NCI-H2107 treated with DMSO at 0.1 percent for 48 hours (cell line): ENCODE results near the gene RPL18A.
A peak's percentile ranks its signal among the peaks of the same experiment; 100 is the strongest.

Experiments used
- DNase-seq: peaks from one replicate; lab custom pipeline; 2025; ENCODE audit not compliant: unreplicated experiment; lab: John Stamatoyannopoulos, UW

RPL18A gene

DNA sequence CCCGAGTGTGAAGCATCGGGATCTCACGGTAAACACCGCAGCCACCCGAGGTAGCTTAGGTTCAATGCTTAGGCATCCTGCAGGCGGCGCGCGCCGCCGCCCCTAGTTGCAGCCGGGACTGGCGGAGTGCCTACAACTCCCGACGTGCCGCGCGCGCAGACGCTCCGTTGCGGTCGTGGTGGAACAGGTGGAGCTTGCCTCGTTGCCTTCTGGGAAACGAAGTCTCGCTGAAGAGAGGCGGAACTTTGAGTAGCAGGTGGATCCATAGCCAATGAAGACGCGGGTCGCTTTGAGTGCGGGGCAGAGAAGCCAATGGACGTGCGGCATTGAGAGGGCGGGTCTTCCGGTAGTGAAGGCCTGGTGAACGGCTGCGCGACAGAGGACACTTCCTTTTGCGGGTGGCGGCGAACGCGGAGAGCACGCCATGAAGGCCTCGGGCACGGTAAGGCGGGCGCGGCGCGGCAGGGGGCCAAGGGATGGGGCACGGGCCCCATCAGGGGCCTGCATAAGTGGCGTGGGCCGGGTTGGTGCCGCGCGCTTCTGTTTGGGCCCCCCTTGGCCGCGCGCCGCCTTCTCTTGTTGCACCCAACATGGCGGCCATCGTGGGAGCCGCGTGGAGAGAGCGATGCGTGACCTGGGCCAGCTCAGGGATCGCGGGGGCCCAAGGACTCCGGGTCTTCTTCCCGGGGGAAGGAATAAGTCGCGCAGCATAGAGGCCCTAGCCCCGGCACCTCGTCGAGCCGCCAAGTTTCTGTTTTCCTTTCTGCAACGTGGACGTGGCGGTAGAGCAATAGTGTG lies at the start of gene RPL18A:
Gene RPL18A (plus strand): TSS at position 378 of the 798 bp plus-strand sequence. CDS start 47 bp downstream, at position 425.
- DNase-seq = peak; percentile 98

DNA sequence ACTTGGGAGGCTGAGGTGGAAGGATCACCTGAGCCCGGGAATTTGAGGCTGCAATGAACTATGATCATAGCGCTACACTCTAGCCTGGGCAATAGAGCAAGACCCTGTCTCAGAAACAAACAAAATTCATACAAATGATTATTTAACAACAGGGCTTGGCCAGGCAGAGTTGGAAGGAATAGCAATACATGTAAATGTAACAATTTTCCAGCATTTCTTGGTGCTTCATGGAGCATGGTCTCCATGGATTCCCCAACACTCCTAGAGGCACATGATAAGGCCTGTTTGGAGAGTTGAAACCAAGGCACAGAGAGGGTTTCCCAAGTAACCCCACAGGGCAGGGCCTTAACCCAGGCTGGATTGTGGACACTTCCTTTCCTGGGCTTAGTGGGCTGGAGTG lies 48.6 kb upstream of the RPL18A start:
- DNase-seq = no peak

DNA sequence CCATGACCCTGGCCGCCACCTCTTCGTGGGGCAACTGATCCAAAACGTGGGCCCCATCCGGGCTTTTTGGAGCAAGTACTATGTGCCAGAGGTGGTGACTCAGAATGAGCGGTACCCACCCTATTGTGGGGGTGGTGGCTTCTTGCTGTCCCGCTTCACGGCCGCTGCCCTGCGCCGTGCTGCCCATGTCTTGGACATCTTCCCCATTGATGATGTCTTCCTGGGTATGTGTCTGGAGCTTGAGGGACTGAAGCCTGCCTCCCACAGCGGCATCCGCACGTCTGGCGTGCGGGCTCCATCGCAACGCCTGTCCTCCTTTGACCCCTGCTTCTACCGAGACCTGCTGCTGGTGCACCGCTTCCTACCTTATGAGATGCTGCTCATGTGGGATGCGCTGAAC lies 48.0 kb upstream of the RPL18A start:
- DNase-seq = no peak

DNA sequence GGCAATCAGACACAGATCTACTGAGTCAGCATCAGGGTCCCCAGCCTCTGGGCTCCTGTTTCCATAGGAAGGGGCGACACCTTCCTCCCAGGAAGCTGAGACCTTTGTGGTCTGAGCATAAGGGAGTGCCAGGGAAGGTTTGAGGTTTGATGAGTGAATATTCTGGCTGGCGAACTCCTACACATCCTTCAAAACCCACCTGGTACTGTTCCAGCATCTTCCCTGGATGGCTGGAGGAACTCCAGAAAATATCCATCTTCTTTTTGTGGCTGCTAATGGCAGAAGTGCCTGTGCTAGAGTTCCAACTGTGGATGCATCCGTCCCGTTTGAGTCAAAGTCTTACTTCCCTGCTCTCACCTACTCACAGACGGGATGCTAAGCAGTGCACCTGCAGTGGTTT lies 47.6 kb upstream of the RPL18A start:
- no peak for DNase-seq

DNA sequence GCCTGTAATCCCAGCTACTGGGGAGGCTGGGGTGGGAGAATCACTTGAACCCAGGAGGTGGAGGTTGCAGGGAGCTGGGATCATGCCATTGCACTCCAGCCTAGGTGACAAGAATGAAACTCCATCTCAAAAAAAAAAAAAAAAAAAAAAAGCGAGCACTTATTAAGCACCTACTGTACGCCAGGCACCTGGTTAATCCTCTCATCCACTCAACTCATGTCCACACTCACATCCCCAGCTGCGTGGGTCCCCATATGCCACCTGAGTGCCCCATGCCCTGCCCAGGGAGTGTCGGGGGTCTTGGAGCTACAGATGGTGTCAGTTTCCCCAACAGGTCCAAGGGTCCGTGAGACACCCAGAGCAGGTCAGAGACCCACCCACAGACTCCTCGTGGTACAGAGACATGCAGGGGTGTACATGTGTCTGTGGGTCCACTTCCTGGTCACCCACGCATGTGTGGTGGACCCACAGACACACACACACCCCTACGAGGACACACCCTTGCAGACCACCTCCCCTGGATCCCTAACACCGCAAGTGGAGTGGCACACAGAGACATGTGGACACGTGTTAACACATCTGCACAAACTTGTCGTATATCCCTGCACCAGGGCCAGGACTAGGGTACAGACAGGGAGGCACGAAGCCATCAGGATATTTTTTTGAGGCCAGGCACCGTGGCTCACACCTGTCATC lies 41.9 kb upstream of the RPL18A start:
- DNase-seq = no peak

DNA sequence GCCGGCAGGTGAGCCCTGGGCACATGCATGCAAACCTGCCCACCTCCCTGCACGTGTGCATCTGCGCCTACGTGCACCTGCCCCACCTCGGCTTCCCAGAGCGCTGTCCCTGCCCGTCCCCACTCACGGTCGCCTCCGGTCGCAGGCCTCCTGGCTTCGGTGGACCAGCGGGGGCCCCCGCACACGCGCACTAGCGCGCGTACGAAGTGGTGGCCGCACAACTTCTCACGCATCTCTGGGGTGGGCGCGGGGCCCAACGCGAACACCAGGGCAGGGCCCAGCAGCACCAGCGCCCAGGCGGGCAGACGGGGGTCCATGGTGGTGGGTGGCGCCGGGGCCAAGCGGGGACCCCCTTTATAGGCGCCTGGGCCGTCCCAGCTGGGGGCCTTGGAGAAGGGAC lies 38.5 kb upstream of the RPL18A start, which contains the start of gene INSL3:
Gene INSL3 (minus strand): TSS at position 330 of the 400 bp plus-strand sequence. CDS start 13 bp downstream, at position 317.
- DNase-seq = no peak

DNA sequence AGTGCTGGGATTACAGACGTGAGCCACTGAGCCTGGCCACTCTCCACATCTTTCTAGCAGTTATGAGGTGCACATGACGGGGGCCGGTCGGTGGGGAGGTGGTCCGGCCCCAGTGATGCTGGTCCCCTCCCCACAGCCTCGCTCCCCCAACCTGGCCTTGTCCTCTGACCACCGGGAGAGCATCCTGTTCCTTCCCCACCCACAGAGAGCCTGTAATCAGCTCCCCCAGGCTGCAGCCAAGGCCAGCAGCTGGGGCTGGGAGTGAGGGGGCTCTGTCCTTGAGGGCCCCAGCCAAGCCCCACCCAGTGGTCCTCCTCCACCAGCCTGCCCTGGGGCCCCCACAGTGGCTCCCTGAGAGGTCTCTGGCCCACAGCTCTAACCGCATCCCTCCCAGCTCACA lies 35.4 kb upstream of the RPL18A start:
- DNase-seq = no peak

DNA sequence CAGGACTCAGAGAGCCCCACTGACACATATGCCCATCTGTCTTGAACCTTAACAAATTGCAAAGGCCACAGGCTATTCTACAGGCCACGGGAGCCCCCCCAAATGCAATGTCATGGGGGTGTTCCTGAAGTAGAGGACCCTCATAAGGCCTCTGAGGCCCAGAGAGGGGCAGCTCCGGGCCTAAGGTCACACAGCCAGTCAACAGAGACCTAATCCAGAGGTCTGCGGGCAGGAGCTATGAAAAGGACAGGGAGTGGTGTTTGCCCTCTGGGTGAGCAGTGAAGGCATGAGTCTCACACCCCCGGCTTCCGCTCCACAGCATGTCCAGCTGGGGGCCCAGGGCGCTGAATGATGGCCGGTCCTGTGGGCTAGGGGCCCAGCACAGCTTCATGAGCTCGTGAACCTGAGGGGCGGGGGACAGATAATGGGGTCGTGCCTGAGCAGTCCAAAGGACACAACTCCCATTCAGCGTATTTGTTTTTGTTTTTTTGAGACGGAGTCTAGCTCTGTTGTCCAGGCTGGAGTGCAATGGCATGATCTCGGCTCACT lies 33.1 kb upstream of the RPL18A start:
- no peak for DNase-seq

DNA sequence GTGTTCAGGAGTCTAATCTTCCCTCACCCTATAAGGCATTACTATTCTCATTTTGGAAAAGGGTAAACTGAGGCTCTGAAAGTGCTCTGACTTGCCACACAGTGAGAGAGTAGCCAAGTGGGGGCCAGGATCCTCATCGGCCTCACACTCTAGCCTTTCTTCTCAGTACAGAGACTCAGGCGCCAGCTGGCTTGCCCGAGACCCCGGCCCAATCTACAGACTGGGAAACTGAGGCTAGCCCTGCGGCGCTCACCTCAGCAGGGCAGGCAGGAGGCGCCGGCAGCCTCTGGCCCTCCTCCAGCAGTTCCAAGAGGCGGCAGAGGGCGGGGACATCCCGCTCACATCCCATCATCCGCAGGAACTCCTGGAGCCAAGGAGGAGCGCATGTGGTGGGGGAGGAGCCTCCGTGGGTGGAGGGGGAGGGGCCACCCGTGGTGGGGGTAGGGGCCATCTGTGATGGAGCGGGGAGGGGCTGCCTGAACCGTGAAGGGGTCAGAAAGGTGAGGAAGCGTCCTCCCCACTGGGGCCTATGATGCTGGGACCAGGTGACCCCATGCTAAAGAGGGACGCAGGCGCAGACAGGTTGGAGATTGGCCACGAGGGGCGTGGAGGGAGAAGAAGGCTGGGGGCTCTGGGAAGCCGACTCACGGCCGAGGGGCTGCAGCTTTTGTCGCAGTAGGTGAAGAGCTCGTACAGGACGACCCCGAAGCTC lies 29.7 kb upstream of the RPL18A start:
- no peak for DNase-seq

DNA sequence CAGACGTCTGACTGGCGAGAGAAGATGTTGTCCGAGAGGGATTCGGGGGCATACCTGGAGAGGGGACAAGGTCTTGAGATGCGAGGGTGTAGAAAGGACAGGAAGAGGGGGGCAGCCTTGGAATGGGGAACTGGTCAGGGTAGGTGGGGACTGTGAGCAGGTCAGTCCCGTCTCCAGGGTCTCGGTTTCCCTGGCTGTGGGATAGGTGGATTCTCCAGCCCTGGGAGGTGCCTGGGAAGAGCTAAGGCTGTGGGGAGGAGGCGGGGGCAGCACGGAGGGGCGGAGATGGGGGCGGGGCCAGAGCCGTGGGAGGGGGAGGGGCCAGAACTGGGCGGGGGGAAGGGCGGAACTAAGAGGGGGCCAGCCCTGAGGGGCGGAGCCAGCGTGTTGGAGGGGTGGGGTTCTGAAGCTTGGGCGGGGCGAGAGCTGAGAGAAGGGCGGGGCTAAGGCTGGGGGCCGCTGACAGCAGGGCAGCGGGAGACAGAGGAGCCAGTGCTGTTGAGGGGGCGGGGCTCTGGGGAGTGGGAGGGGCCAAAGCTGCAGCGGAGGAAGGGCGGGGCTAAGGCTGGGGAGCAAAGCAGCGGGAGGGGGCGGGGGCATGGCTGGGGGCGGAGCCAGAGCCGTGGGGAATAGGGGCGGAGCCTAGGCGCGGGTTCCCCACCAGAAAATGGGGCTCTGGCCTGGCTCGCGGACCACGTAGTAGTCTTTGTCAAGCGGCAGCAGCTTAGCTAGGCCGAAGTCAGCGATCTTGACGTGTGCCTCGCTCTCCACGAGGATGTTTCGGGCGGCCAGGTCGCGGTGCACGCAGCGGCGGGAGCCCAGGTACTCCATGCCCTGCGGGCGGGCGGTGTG lies 28.9 kb upstream of the RPL18A start:
- no peak for DNase-seq

DNA sequence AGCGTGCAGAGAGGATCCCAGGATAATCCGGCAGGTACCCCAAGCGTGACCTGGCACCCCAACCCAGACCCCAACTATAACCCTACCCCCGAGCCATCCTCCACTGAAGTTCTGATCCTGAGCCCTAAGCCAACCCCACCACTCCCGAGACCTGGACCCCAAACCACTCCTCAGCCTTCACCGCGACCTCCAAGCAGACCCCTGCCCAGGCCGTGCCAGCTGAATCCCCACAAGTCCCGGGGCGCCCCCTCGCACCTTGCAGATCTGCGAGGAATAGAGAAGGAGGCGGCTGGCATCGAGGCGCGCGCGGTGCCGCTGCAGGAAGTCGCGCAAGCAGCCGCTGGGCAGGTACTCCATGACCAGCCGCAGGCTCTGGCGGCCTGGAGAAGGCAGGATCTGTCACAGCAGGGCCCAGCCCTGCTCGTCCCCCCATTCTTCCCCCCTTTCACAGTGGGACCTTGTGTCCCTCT lies 28.3 kb upstream of the RPL18A start:
- no peak for DNase-seq

DNA sequence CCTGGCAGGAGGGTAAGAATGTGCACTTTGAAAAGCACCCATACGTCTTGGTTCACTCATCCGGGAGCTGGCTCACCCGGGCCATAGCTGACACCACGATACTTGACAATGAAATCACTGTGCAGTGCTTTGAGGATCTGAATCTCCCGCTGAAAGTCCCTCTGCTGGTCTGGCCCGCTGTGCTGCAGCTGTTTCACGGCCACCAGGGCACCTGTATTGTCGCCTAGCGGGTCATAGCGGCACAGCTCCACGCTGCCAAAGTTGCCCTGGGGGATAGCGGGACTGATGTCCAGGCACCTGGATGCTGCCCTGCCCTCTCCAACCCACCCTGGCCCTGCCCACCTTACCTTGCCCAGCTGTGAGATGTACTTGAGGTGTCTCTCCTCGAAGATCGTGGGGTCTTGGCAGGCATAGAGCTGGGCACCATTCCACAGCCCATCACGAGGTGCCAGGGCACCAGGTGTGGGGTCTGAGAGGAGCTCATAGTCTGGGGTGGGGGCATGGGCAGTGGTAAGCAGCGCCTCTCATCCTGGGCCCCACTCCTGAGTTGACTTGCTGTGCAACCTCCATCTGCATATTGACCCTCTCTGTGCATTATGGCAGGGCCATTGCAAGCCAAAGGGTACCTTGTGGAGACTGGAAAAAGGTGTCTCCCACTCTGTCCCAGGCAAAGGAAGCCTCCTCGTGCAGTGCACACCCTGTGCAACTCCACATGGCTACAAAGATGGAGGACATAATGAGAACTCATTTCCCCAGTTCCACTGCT lies 27.1 kb upstream of the RPL18A start:
- no peak for DNase-seq

DNA sequence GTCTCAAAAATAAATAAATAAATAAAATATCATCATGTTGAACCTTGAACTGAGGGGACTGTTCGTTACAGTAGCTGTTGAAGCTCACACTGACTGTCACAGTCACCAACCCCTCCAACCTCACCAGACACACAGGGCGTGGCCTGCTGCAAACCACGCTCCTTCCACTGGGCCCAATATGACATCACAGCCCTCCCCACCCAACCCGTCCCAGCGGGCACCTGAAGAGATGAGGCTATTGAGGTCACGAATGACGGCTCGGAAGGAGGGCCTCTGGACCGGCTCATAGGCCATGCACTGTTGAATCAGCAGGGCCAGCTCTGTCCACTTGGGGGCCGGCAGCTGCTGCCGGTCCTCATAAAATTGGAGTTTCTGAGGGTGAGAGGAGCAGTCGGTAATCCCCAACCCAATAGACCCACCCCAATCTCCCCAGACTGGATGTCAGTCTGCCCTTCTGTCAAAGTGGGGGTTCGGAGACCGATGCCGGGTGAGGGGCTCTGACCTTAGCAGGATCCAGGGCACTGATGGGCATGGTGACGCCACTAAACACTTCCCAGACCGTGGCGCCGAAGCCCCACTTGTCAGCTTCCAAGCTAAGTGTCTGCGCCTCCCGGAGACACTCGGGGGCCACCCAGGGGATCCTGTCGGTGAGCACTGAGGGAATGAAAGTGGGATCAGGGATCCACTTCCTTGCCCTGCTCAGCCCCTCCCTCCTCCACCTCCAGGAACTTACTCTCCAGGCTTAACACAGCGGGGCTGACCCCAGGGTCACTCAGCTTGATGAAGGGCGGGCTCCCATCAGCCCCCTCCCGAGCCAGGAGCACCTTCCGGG lies 25.1 kb upstream of the RPL18A start:
- DNase-seq = no peak

DNA sequence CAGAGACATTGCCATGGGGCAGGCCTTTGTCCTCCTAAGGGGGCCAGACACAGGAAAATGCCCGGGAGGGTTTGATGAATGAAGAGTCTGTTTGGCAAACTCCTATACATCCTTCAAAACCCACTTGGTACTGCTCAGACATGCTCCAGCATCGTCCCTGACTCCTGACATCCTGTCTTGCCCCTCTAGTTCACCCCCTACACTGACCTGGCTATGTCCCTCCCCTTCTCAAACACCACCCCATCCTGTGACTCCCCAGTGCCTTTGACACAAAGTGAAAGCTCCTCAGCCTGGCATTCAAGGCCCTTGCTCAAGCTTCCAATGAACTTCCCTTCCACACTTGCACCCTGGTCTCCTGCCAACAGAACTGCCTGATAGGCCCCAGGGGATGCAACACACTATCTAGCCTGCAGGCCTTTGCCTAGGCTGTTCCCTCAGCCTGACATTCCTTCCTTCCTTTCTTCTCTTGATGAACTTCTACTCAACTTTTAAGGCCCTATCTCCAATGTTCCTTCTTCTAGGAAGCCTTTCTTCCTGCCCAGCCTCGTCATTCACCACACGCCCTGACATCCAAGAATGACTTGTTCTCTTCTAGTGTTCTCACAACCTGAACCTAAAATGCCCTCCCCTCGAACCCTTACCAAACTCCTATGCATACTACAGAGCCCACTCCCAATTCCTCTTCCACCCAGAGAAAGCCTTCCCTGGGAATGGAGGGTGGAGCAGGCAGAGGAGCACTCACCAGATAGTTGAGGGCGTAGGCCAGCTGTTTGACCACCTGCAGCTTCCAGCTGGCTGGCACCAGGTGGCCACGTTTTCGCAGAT lies 24.3 kb upstream of the RPL18A start:
- DNase-seq = no peak

DNA sequence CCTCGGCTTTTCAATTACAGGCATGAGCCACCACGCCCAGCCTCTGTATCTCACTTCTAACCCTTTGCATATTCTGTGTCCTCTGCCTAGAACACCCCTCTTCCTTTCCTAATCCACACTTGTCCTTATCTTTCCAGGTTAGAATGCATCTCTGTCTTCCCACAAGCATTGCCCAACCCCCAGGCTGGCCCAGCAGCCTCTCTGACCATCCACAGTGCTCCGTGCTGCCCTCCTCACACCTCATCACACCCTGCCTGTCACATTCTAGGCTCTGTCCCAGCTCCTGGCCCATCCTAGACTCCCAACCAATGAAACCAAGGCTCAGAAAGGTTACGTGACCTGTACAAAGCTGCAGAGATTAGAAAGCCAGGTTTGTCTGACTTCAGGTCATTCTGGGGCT lies 23.2 kb upstream of the RPL18A start:
- DNase-seq = no peak

DNA sequence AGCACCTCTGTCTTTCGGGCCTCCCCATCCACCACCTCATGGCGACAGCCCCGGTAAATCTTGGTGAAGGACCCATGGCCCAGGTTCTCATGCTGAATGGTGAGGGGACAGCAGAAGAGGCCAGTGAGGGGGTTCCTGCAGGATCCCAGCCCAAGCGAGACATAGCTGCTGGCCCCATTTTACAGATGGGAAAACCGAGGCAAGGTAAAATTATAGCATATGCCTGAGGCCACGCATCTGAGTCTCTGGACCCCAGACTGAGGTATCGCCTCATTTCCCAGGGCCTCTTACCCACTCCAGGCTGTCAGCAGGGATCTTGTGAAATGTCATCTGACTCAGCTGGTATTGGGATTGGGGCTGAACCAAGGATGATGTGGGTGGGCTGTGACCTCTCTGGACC lies 21.7 kb upstream of the RPL18A start:
- DNase-seq = no peak

DNA sequence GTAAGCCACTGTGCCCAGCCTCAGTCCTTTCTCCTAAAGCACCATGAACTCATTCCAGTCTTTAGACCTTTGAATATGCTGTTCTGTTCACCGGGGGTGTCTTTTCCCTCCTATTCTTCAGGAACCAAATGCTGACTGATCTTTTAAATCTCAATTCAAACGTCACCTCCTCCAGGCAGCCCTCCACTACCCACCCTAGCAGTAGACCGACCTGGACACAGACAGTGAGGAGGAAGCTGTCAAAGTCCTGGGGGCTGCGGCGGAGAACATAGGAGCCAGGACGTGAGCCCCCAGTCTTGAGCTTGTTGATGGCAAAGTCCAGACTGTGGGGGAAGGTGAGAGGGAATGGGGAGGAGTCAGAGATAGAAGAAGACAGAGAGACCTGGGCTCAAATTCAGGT lies 19.7 kb upstream of the RPL18A start:
- DNase-seq = no peak

DNA sequence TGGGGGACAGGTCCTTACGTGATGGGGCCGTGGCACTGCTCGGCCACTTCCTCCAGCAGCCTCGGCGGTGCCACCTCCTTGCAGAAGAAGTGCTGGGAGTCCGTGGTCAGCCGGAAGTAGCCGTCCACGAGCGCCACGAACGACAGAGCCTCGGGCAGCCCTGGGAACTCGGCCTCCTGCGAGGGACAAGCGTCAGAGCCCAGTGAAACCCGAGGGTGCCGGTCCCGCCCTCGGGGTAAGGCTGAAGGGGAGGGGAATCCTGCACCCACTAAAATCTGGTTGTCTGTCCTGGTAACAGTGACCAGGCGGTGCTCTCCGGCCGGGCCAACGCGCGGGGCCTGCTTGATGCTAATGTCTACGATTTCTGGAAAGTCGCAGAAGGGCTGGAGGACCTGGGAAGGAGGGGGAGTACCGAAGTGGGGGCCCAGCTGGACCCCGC lies 18.3 kb upstream of the RPL18A start:
- DNase-seq = no peak
